A673 (cell line): Measurements from ENCODE around the gene GALNS. TPM values are rescaled to one million over a fixed set of nuclear protein-coding genes. Genes with fewer than 3 reads are reported as not detected.

ENCODE experiments used
- BruUV-seq: library from RNA; stranded (reverse); fragments of 400-500 nt; replicated peaks from 2 replicates; lab custom pipeline; 2021; lab: Mats Ljungman, UMichigan
- CTCF ChIA-PET: fragments of 300-600 bp; sonication (Branson Sonifier 250); formaldehyde crosslinking; loops from one replicate; lab custom pipeline; 2022; ENCODE audit warnings: antibody characterized with exemption; lab: Charles Lee
- POLR2A ChIA-PET: fragments of 300-600 bp; sonication (Branson Sonifier 250); formaldehyde crosslinking; loops from one replicate; lab custom pipeline; 2022; ENCODE audit warnings: antibody characterized with exemption; ENCODE audit not compliant: low non-redundant PET; lab: Charles Lee
- DNase-seq: peaks from one replicate; pipeline ENCODE4 v3.0.0-alpha.2; 2015; ENCODE audit warnings: low spot score
- H3K27ac ChIP-seq: fragments of 200-600 bp; sonication (generic); 2 replicates; pipeline ENCODE4 v1.5.1; 2016; ENCODE audit warnings: mixed run types, low read depth, mild to moderate bottlenecking, mixed read lengths, antibody characterized with exemption, low read length; ENCODE audit not compliant: poor library complexity, severe bottlenecking
- H3K27me3 ChIP-seq: fragments of 200-600 bp; sonication (generic); replicated peaks from 2 replicates; pipeline ENCODE4 v1.6.1; 2017; ENCODE audit warnings: mixed run types, low read depth, mild to moderate bottlenecking, mixed read lengths, antibody characterized with exemption, low read length; ENCODE audit not compliant: insufficient read depth, poor library complexity
- H3K36me3 ChIP-seq: fragments of 200-600 bp; sonication (generic); 2 replicates; pipeline ENCODE4 v1.6.1; 2016; ENCODE audit warnings: mixed run types, mild to moderate bottlenecking, mixed read lengths, antibody characterized with exemption, low read length; ENCODE audit not compliant: insufficient read depth, poor library complexity, severe bottlenecking
- H3K4me1 ChIP-seq: fragments of 200-600 bp; sonication (generic); 2 replicates; pipeline ENCODE4 v1.6.1; 2017; ENCODE audit warnings: mixed run types, mild to moderate bottlenecking, mixed read lengths, antibody characterized with exemption, low read length; ENCODE audit not compliant: insufficient read depth, poor library complexity, severe bottlenecking
- H3K4me3 ChIP-seq: fragments of 200-600 bp; sonication (generic); 2 replicates; pipeline ENCODE4 v1.5.1; 2016; ENCODE audit warnings: low read depth, mixed run types, mild to moderate bottlenecking, mixed read lengths, low read length; ENCODE audit not compliant: poor library complexity, severe bottlenecking
- H3K9me3 ChIP-seq: fragments of 200-600 bp; sonication (generic); 2 replicates; pipeline ENCODE4 v1.6.1; 2016; ENCODE audit warnings: mixed run types, low read depth, mild to moderate bottlenecking, mixed read lengths, antibody characterized with exemption, low read length; ENCODE audit not compliant: poor library complexity, severe bottlenecking
- CTCF ChIP-seq: fragments of 300-800, 200-600 bp; sonication (generic); conservative IDR thresholded peaks from 2 replicates; pipeline ENCODE4 v1.5.1; 2017; ENCODE audit warnings: low read depth, mild to moderate bottlenecking, antibody characterized with exemption, low read length, moderate library complexity, mixed read lengths
- EZH2 ChIP-seq: fragments of 200-600 bp; sonication (generic); IDR thresholded peaks from 2 replicates; pipeline ENCODE4 v1.6.1; 2017; ENCODE audit warnings: borderline replicate concordance, low read depth, mild to moderate bottlenecking, mixed read lengths, antibody characterized with exemption, low read length; ENCODE audit not compliant: poor library complexity, severe bottlenecking
- intact Hi-C: fragments of 100-400 bp; cut with micrococcal nuclease; formaldehyde crosslinking; loops from one replicate; pipeline ENCODE4 v1.10.0; 2022; ENCODE audit not compliant: unreplicated experiment
- total RNA-seq: library from RNA; stranded (reverse); gene quantifications from 2 replicates; pipeline ENCODE4 v1.2.3, GENCODE V29; 2021

Gene GALNS
- total RNA-seq, 1 experiment from 2014 or later, result 54.8 TPM

DNA sequence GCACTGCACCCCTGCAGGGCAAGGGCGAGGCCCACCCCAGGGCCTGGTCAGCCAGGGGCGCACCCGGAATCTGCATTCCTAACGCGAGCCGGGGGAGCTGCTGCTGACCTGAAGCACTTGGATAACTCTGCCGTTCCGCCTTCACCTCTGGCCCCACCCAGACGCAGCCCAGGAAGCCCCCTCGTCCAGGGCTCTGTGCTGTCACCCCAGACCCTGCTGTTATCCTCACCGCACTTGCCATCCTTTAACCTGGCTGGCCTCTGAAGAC is 23.0 kb upstream of the GALNS start:
- intact Hi-C loops, result no loop called here
- ChIA-PET POLR2A (no interaction called here), CTCF (no interaction called here)
- no peaks in the 10 kb centered on the region for H3K9me3 ChIP-seq
- no peaks in the 10 kb centered on the region for H3K36me3 ChIP-seq
- no peak for TF ChIP-seq EZH2
- TF ChIP-seq CTCF, result no peak
- no peak overlapping the region for H3K4me3 ChIP-seq
- no peak overlapping the region for H3K27ac ChIP-seq
- BruUV-seq, result no TSS peak
- H3K4me1 ChIP-seq, result no peaks in the 10 kb centered on the region
- DNase-seq, result no peak
- no peaks in the 10 kb centered on the region for H3K27me3 ChIP-seq

GRCh38 chr16:88878967-88879787 is 22.4 kb upstream of the GALNS start:
- POLR2A ChIA-PET, result no interaction called here
- Histone ChIP-seq H3K4me1 (no peaks in the 10 kb centered on the region), H3K27me3 (no peaks in the 10 kb centered on the region), H3K36me3 (no peaks in the 10 kb centered on the region), H3K9me3 (no peaks in the 10 kb centered on the region), H3K4me3 (no peak overlapping the region), H3K27ac (no peak overlapping the region)
- TF ChIP-seq CTCF (no peak), EZH2 (no peak)
- intact Hi-C loops, result no loop called here
- CTCF ChIA-PET, result no interaction called here
- BruUV-seq, result no TSS peak
- DNase-seq, result no peak

GRCh38 chr16:88878356-88878755 is 21.6 kb upstream of the GALNS start:
- Histone ChIP-seq H3K4me1 (no peaks in the 10 kb centered on the region), H3K36me3 (no peaks in the 10 kb centered on the region), H3K27me3 (no peaks in the 10 kb centered on the region), H3K9me3 (no peaks in the 10 kb centered on the region), H3K27ac (no peak overlapping the region), H3K4me3 (no peak overlapping the region)
- intact Hi-C loops, result no loop called here
- no TSS peak for BruUV-seq
- ChIA-PET CTCF (no interaction called here), POLR2A (no interaction called here)
- TF ChIP-seq CTCF, result no peak
- TF ChIP-seq EZH2, result no peak
- no peak for DNase-seq
